ENCODE measurements around the gene SERPINF2.

DNA sequence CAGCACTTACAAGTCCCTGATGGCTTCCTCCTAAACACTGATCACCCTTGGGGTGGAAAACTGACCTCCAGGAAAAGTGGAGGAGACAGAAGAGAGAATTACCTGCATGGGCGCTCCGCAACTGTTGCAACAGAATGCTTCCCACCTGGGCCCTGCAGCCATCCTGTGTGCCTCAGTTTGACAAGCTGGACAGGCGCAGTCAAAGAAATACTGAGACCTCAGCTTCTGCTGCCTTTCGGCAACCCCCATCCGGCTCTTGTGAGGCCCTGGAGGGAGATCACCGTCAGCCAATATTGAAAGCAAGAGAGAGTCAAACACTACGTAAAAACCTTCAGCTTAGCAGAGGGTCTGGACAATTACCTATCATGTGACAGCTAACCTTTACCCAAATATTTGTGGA is 44.0 kb downstream of the SERPINF2 start:
- TF ChIP-seq EZH2 (IDR thresholded peaks at IDR 0.05) (no peak), POLR2AphosphoS5 (IDR thresholded peaks at IDR 0.05; ENCODE audit: borderline replicate concordance, low read depth, low read length) (no peak)
